NK-92 (cell line): ENCODE data around the gene MKLN1.
"Not testable (repeated sequence)": the region's sequence is repeated elsewhere in the genome, so short reads cannot be mapped to it uniquely, and the experiment has no call there.

ENCODE experiments used
- DNase-seq: peaks from one replicate; lab custom pipeline; 2025; ENCODE audit not compliant: unreplicated experiment; lab: John Stamatoyannopoulos, UW

Gene MKLN1

DNA sequence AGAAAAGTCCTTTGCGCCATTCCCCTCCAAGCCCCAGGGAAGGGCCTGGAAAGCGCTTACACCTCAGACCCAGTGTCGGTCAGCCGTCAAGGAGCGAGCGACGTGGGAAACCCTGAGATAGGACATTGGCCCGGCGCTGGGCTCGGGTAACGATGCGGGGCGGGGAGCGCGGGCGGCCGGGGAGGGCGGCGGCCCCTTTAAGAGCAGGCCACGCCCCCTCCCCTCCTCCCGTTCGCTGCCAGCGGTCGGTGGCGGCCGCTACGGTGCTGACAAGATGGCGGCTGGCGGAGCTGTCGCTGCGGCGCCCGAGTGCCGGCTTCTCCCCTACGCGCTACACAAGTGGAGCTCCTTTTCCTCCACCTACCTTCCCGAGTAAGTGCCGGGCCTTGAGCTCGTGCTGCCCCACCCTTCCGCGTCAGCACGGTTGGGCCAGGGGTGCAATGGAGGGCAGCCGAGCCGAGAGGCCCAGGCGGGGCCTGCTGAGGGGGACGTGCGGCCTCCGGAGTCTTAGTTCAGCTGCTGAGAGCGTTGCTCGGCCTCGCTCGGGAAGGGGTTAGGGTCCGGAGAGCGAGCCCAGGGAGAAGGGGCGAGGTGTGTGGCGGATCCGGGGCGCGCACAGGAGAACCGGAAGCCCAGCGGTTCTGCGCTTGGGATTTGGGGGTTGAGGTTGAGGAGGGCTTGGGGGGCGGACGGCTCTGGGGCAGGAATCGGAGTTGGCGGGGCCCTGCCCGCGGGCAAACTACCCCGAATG lies at the start of gene MKLN1:
MKLN1 (plus strand) TSS at position 251 of the 751 bp plus-strand sequence; CDS start at position 275, 24 bp downstream.
- DNase-seq, result no peak

DNA sequence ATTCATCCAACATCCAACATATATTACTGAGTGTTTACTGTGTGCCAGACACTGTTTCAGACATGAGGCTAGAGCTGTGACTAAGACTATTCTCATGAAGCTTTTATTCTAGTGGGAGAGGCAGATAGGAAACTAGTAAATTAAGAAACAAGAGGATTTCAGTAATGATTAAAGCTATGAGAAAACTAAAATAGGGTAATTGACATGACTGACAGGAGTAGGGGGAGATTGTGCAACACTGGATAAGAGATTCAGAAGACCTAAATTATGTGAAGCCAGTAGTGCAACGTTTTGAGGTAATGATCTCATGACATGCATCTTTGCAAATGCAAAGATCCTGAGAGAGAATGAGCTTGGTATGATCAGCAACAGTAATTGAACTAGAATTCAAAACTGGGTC lies 48.6 kb upstream of the MKLN1 start:
- DNase-seq, result no peak

DNA sequence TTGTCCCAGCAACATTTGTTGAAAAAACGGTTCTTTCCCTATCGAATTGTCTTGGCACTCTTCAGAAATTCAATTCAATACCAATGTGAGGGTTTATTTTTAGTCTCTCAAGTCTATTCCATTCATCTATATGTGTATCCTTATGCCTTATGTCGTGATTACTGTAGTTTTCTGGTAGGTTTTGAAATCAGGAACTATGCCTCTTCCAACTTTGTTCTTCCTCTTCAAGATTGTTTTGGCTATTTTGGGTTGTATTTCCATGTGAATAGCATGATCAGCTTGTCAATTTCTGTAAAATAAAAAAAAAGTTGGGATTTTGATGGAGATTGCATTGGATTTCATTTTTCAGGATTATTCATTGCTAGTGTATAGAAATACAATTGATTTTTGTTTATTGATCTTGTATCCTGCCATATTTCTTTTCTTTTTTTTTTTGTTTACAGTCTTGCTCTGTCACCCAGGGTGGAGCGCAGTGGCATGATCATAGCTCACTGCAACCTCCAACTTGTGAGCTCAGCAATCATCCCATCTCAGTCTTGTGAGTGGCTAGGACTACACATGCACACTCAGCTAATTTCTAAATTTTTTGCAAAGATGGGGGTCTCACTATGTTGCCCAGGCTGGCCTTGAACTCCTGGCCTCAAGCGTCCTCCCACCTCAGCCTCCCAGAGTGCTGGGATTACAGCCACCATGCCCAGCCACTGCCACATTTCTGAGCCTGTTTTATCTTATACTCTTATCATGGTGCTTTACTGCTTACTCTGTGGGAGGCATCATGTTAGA lies 46.2 kb upstream of the MKLN1 start:
- DNase-seq, result no peak

DNA sequence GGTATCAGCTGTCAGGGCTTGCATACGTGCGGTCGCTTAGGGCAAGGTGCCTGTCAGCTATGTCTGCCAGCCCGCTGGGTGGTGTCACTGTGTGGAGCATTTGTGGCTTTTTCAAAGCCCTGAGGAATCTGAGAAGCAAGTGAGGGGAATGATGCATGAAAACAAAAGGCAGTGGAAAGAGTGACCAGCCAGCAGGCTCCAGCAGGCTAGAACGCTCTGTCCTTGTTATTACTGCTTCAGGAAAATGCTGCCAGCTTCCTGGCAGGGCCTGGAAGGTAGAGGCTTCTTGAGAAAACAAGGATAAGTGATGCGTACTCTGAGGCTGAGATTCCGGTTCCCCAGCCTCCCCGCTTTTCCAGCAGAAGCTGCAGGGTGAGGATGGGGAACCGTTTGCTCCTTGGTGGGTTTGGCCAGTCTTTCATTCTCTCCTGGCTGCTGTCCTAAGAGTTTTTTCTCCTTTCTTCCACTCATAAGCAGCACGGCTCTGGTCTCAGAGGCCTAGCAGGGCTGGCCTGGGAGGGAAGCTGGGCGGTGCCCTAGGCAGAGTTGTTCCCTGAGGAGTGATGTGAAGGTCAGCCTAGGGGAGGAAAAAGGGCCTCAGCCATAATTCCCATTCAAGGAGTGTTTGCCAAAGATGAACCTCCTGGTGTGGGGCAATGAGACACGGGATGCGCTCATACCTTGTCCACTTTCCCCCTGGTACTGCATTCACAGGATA lies 42.8 kb upstream of the MKLN1 start:
- no peak for DNase-seq

DNA sequence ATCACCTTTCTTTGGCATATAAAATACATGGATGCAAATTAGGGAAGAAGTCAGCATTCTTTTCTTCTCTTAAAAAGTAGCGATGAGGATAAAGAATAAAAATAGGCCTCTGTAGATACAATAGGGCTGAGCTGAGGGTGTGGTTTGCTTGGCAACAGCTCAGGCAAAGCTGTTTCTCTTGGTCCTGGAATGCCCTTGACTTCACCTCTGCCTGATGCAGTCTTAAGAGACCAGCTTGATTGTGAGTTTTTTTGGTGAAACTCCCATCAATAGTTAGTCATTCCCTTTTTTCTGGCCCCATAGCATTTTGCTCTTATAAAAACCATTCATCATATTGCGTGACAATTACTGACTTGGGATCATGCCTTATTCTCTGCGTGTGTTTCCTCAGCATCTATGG lies 42.1 kb upstream of the MKLN1 start:
- no peak for DNase-seq

DNA sequence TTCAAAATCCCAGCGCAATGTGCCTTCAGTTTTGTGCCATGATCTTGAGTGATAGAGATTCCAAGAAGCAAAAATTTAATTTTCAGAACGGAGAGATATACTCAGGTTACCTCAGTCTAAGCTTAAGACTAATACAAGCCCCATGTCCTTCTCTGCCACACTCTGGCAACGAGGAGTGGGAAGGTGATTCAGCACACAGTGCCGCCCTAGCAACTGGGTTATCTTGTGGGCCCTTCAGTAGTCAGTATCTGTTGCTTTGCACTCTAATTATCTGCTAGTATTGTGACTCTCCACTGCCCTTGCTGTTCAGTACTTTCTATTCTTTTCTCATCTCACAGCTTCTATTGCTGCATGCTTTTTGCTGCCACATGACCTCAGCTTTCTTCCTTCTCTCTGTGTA lies 39.2 kb upstream of the MKLN1 start:
- DNase-seq, result no peak

DNA sequence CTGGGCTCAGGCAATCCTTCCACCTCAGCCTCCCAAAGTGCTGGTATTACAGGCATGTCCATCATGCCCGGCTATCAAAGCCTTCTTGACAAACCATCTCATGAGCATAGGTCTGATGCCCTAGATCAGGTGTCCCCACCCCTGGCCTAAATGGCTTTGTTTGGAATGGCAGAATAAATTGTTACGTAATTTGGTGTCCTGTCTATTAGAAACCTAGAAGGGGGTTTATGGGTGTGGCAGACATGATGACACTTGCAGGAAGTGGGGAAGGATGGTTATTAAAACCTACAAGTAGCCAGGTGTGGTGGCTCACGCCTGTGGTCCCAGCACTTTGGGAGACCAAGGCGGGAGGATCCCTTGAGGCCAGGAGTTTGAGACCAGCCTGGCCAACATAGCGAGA lies 38.6 kb upstream of the MKLN1 start:
- no peak for DNase-seq

DNA sequence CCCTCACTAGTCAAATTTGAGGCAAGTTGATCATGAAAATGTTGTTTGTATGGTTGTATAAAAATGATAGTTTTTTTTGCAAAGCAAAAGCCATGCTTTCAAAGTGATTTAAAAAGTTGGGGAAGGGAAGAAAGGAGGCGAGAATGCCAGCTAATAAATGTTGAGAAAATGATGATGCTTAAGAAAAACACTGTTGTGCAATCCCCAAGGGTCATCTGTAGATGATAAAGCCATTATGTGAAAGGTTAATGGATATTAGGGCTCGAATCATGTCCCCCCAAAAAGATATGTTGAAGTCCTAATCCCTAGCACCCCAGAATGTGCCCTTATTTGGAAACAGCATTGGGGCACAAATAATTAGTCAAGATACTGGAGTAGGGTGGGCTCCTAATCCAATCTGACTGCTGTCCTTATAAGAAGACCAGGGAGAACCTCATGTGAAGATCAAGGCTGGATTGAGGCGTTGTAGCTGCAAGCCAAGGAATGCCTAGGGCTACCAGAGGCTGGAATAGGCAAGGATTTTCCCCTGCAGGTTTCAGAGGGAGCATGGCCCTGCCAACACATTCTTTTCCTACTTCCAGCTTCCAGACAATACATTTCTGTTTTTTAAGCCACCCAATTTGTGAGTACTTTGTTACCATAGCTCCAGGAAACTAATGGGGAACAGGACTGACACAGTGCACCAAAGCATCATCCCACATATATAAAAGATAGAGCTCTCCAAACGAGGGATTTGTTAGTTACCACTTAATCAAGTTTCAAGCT lies 35.4 kb upstream of the MKLN1 start:
- DNase-seq, result no peak

DNA sequence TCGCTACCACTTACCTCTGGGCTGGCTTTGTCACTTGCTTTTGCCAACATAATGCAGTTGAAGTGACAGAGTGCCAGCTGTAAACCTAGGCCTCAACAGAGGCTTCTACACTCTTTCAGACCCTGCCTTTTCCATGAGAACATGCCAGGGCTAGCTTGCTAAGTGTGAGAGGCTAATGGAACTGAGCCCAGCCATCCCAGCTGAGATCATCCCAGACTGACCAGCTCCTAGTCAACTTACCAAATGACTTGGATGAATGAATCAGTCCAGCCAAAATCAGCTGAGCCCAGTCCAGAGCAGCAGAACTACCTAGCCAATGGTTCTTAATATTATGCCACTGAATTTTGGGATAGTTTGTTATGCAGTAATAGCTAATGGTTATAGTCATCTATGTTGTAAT lies 34.7 kb upstream of the MKLN1 start:
- DNase-seq, result no peak

DNA sequence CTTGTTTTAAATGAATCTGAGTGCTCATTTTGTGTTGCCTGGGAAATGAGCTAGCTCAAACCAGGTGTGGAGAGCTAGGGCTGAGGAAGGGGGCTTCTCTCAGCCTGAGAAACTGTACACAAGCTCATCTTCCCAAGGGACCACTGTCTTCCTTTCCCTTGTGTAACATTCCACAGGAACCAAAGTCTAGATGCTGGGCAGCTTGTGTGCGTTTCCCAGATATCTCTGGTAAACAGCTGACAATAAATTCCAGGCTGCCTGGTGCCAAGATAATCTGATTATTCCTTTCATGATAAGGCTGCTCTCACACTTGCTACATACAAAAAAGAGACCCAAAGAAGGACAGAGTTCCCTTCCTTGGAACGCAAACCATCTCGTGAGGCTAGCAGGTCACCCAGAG lies 33.1 kb upstream of the MKLN1 start:
- no peak for DNase-seq

DNA sequence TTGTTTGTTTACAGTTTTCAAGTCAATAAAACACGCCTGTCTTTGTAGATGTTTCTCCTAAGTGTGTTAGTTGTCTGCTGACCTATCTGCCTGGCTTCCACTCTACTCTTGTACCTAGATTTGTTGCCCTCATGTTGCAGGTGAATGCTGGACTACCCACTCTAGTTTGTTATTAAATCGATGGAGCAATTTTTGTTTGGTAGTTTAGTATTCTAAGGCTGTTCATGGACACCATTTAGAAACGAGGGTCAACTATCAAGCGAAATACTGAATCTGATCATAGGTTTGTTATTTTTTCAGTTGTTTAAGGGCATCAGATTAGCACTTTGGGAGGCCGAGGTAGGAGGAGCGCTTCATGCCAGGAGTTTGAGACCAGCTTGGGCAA lies 29.1 kb upstream of the MKLN1 start:
- DNase-seq, result no peak

DNA sequence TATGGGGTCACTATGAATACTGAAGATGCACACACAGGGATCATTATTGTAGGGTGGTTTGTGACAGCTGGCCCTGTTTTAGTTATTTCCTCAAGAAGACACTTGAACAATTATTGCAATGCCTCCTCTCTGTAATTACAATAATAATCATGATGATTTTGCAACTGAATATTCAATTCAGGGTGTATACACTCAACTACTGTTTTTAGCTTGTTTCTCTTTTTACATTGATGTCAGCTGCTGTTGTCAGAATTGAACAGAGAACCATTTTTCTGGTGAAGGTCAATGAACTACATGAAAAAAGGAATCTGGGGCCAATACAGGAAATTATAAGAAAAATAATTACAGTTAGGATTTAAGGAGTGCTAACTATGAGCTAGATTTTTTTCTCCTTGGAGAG lies 28.6 kb upstream of the MKLN1 start:
- DNase-seq, result no peak

DNA sequence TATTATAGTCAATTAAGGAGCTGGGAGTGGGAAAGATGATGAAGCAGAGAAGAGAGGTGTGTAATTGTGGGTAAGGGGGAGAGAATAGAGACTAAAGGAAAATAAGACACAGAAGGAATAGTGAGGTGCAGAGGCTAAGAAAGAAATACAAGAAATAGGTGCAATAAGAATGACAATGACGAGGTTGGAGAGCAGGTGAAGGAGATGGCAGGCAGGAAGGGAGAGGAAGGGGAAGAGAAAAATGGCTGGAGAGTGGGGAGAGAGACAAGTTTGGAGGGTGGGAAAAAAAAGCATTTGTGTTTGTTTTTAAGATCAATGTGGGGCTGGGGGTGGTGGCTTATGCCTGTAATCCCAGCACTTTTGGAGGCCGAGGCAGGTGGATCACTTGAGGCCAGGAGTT lies 27.6 kb upstream of the MKLN1 start:
- DNase-seq, result no peak

DNA sequence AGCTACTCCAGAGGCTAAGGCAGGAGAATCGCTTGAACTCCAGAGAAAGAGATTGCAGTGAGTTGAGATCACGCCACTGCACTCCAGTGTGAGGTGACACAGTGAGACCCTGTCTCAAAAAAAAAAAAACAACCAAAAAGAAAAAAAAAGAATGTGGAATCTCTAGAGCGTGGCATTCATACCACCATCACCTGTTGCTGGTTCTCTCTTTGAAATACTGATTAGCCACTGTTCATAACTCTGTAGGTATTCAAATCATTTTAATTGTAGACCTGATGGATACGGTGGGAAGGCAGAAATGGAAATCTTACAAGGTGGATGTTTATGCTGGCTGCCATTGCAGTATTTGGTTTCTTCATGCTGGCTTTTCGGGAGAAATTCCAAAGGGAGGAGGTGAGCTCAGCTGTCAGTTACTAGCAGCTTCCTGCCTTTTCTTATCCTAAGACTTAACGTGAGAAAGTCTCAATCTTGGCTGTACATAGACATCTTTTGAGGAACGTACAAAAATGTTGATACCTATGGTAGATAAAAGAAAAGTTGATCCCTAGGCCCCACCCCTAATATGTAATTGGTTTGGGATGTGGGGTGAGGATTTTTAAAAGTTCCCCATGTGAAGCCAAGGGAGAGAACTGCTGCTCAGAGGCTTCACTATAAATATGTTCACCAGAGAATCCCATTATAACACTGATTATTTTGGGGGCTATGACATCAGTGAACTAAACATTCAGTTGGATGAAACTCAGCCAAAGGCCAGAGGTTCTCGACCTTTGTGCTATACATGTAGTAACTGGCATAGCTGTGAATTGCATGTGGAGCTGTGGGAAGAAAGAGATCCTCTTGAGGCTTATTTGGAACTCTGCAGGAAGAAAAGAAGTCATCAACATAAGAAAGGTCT lies 26.9 kb upstream of the MKLN1 start:
- DNase-seq, result no peak

DNA sequence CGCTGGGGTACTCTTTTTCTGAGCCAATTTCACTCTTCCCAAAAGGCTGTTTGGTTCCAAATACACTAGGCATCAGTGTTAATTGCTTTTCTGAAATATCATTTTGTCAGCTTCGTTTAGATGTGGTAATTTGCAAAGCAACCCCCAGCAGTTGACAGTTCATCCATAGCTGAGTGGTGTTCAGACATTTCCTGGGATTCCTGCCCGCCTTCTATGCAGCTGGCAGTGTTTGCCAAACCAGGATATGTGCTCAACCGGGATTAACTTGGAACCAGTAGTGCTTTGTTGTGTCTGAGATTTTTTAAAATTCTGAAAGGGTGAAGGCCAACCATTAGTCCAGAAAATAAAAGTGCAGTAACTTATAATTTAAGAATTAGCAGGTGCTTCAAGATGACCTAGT lies 25.2 kb upstream of the MKLN1 start:
- no peak for DNase-seq

DNA sequence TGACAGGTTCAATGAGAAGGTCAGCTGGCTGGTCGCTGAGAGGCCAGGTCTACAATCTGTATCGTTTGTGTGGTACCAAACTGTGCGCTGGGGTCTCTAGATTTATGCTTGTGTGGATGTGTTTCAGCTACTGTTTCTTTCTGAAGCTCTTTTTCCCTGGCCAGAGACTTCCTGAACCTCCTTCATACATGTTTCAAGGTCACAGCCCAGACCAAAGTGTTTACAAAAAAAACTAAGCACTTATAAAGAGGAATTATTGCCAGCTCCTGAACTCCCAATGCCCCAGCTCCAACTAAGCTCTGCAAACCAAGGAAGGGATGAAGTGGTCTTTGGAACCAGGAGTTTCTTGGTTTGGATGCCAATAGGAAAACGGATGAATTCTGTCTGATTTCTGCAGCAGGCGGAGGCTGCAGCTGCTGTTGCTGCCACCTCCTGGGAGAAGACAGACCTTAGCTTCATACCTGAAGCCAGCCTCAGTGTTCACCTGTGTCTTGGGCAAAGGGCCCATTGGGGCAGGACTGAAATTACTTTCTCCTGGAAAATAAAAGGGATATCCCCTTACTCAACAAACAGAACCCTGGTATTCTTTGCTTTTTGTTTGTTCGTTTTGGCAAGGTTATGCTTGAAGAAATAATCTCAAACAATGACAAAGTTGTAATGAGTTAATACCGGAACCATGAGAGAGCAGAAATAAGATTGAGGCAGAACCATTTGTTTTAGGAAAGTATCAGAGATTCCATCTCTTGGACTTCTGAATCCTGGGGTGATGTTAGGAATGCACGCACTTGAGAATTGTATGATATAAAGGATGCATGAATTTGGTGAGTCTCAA lies 24.6 kb upstream of the MKLN1 start:
- no peak for DNase-seq

DNA sequence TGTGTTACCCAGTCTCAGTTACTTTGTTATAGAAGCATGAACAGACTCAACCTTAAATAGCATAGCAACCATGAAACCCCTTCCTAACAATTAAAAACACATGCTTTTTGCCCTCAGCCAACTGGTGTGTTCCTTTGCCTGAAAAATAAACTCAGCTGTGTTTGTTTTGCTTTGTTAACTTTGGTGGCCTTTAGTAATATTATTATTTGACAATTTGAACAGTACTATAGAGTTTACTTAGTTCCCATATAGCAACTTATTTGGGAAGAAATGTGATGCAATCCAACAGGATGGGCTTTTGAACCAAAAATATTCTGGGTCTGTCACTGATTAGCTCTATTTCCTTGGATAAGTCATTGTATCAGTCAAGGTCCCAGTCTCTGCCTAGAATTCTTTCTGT lies 22.5 kb upstream of the MKLN1 start:
- no peak for DNase-seq

DNA sequence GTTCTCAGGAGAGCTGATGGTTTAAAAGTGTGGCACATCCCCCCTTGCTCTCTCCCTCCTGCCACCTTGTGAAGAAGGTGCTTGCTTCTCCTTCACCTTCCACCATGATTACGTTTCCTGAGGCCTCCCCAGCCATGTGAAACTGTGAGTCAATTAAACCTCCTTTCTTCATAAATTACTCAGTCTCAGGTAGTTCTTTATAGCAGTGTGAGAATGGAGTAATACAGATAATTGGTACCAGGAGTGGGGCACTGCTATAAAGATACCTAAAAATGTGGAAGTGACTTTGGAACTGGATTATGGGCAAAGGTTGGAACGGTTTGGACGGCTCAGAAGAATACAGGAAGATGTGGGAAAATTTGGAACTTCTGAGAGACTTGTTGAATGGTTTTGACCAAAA lies 21.6 kb upstream of the MKLN1 start:
- DNase-seq, result not testable (repeated sequence)

DNA sequence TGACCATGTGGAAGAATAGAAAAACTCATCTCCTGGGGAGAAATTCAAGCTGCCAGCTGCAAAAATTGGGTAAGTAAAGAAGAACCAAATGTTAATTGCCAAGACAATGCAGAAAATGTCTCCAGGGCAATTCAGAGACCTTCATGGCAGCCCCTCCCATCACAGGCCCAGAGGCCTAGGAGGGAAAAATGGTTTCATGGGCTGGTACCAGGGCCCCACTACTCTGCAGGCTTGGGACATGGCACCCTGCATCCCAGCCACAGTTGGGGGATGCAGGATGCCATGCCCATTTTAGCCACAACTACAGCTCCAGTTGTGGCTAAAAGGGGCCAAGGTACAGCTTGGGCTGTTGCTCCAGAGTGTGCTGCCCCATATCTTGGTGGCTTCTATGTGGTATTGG lies 20.9 kb upstream of the MKLN1 start:
- DNase-seq, result no peak
